AG09309 (cell line): Measurements from ENCODE around the gene THUMPD2.

Experiments used
- DNase-seq: peaks from one replicate; pipeline ENCODE4 v3.0.0-alpha.2; 2010; ENCODE audit warnings: low read depth
- H3K4me3 ChIP-seq: 2 replicates; pipeline ENCODE4 v1.5.1; 2011; ENCODE audit warnings: mild to moderate bottlenecking, low read depth, low read length, moderate library complexity; ENCODE audit not compliant: control insufficient read depth
- CTCF ChIP-seq: IDR thresholded peaks from 2 replicates; pipeline ENCODE4 v1.5.1; 2011; ENCODE audit warnings: mild to moderate bottlenecking, low read depth, low read length, inconsistent platforms; ENCODE audit not compliant: insufficient read depth, control insufficient read depth; ENCODE audit errors: missing control alignments

Gene THUMPD2

GRCh38 chr2:39715822-39716221 lies 63.2 kb downstream of the THUMPD2 start:
- no peak for TF ChIP-seq CTCF
- H3K4me3 ChIP-seq, result no peak overlapping the region
- DNase-seq, result no peak

GRCh38 chr2:39715095-39715494 lies 64.0 kb downstream of the THUMPD2 start:
- TF ChIP-seq CTCF, result no peak
- no peak overlapping the region for H3K4me3 ChIP-seq
- DNase-seq, result no peak

GRCh38 chr2:39712953-39713352 lies 66.1 kb downstream of the THUMPD2 start:
- no peak overlapping the region for H3K4me3 ChIP-seq
- DNase-seq, result no peak
- TF ChIP-seq CTCF, result no peak

GRCh38 chr2:39710807-39711206 lies 68.3 kb downstream of the THUMPD2 start:
- H3K4me3 ChIP-seq, result no peak overlapping the region
- DNase-seq, result no peak
- TF ChIP-seq CTCF, result no peak

GRCh38 chr2:39708003-39708402 lies 71.1 kb downstream of the THUMPD2 start:
- DNase-seq, result no peak
- no peak overlapping the region for H3K4me3 ChIP-seq
- no peak for TF ChIP-seq CTCF

GRCh38 chr2:39706945-39707344 lies 72.1 kb downstream of the THUMPD2 start:
- DNase-seq, result no peak
- TF ChIP-seq CTCF, result no peak

GRCh38 chr2:39706312-39706711 lies 72.7 kb downstream of the THUMPD2 start:
- TF ChIP-seq CTCF, result no peak
- no peak for DNase-seq
- H3K4me3 ChIP-seq, result no peak overlapping the region

More at GRCh38 chr2:39706945-39707344, 72.1 kb downstream of the THUMPD2 start:
- H3K4me3 ChIP-seq, result no peak overlapping the region
